HepG2 (cell line): ENCODE results near the gene GUK1. TPM values are rescaled to one million over a fixed set of nuclear protein-coding genes. Genes with fewer than 3 reads are reported as not detected.

Experiments used
- ARID2 ChIP-seq: sonication (generic); formaldehyde crosslinking; IDR thresholded peaks from 2 replicates; pipeline ENCODE4 v1.8.1; 2022; ENCODE audit warnings: mild to moderate bottlenecking, missing genetic modification reagents, borderline replicate concordance
- BHLHE40 ChIP-seq: IDR thresholded peaks from 2 replicates; pipeline ENCODE4 v1.6.1; 2011; ENCODE audit warnings: low read length, improper control_type of control experiment
- IRF2 ChIP-seq: IDR thresholded peaks from 2 replicates; pipeline ENCODE4 v1.6.1; 2018; ENCODE audit warnings: missing genetic modification reagents, missing compliant biosample characterization
- MED1 ChIP-seq: sonication (generic); formaldehyde crosslinking; IDR thresholded peaks from 2 replicates; pipeline ENCODE4 v1.4.0; 2020; ENCODE audit warnings: missing genetic modification reagents
- MIXL1 ChIP-seq: IDR thresholded peaks from 2 replicates; pipeline ENCODE4 v1.6.1; 2016
- MYC ChIP-seq: sonication (generic); formaldehyde crosslinking; IDR thresholded peaks from 2 replicates; pipeline ENCODE4 v1.9.0; 2021; ENCODE audit warnings: missing genetic modification reagents, borderline replicate concordance
- POGZ ChIP-seq: sonication (generic); formaldehyde crosslinking; IDR thresholded peaks from 2 replicates; pipeline ENCODE4 v1.4.0; 2020; ENCODE audit warnings: mild to moderate bottlenecking, missing genetic modification reagents
- PTBP1 ChIP-seq: fragments of 200-400 bp; formaldehyde crosslinking; IDR thresholded peaks from 2 replicates; pipeline ENCODE4 v1.6.1; 2018; ENCODE audit warnings: low read length, low read depth; ENCODE audit not compliant: poor library complexity, severe bottlenecking
- SOX5 ChIP-seq: IDR thresholded peaks from 2 replicates; pipeline ENCODE4 v1.6.1; 2016; ENCODE audit warnings: borderline replicate concordance
- SRF ChIP-seq: IDR thresholded peaks from 2 replicates; pipeline ENCODE4 v1.6.1; 2011; ENCODE audit warnings: mild to moderate bottlenecking, low read depth, low read length, moderate library complexity
- ZBTB42 ChIP-seq: sonication (generic); formaldehyde crosslinking; IDR thresholded peaks from 2 replicates; pipeline ENCODE4 v1.5.0; 2020; ENCODE audit warnings: mild to moderate bottlenecking, missing genetic modification reagents
- ZFP1 ChIP-seq: IDR thresholded peaks from 2 replicates; pipeline ENCODE4 v1.6.1; 2016
- ZFP36L1 ChIP-seq: sonication (generic); formaldehyde crosslinking; IDR thresholded peaks from 2 replicates; pipeline ENCODE4 v1.8.0; 2022; ENCODE audit warnings: mild to moderate bottlenecking, missing genetic modification reagents, moderate library complexity
- ZNF225 ChIP-seq: sonication (generic); formaldehyde crosslinking; IDR thresholded peaks from 2 replicates; pipeline ENCODE4 v1.4.0; 2020; ENCODE audit warnings: mild to moderate bottlenecking, missing genetic modification reagents
- ZNF317 ChIP-seq: sonication (generic); formaldehyde crosslinking; IDR thresholded peaks from 2 replicates; pipeline ENCODE4 v1.5.0; 2020; ENCODE audit warnings: mild to moderate bottlenecking, missing genetic modification reagents
- ZNF383 ChIP-seq: sonication (generic); formaldehyde crosslinking; IDR thresholded peaks from 2 replicates; pipeline ENCODE4 v1.4.0; 2020; ENCODE audit warnings: missing genetic modification reagents, mild to moderate bottlenecking, borderline replicate concordance
- ZNF777 ChIP-seq: sonication (generic); formaldehyde crosslinking; IDR thresholded peaks from 2 replicates; pipeline ENCODE4 v1.4.0; 2020; ENCODE audit warnings: missing genetic modification reagents
- ZNF782 ChIP-seq: sonication (generic); formaldehyde crosslinking; IDR thresholded peaks from 2 replicates; pipeline ENCODE4 v1.4.0; 2020; ENCODE audit warnings: missing genetic modification reagents, mild to moderate bottlenecking, borderline replicate concordance
- ZSCAN20 ChIP-seq: sonication (generic); formaldehyde crosslinking; IDR thresholded peaks from 2 replicates; pipeline ENCODE4 v1.4.0; 2020; ENCODE audit warnings: missing genetic modification reagents, mild to moderate bottlenecking, borderline replicate concordance
- ZSCAN25 ChIP-seq: sonication (generic); formaldehyde crosslinking; IDR thresholded peaks from 2 replicates; pipeline ENCODE4 v1.8.0; 2022; ENCODE audit warnings: mild to moderate bottlenecking, missing genetic modification reagents
- ZZZ3 ChIP-seq: sonication (generic); formaldehyde crosslinking; IDR thresholded peaks from 2 replicates; pipeline ENCODE4 v1.4.0; 2020; ENCODE audit warnings: missing genetic modification reagents, mild to moderate bottlenecking, borderline replicate concordance
- polyA plus RNA-seq, 8 experiments: library from polyadenylated mRNA; depleted of rRNA in 3 of 8; stranded (reverse) in 7 of 8; unstranded in 1 of 8; fragments of >200 nt; fragmentation: Illumina TruSeq in 4 of 8; extraction: Trizol in 4 of 8; gene quantifications; 2 replicates each; pipeline versions ENCODE4 v1.2.1 to v1.2.3, GENCODE V29; 2011 to 2016; ENCODE audit warnings: low read depth in 4 of 8, missing spikeins in 1 of 8, mixed read lengths in 1 of 8; ENCODE audit not compliant: insufficient read depth in 1 of 8
- total RNA-seq, 5 experiments: library from RNA; depleted of rRNA; stranded (reverse); fragments of >200 nt; fragmentation: Illumina TruSeq; extraction: Trizol; gene quantifications; 2 replicates each; pipeline ENCODE4 v1.2.3, GENCODE V29; 2016; ENCODE audit warnings: low read depth in 1 of 5
- TF ChIP-seq, protein P1 (sequence below): sonication (generic); formaldehyde crosslinking; IDR thresholded peaks from 2 replicates; pipeline ENCODE4 v1.4.0; 2020; ENCODE audit warnings: missing genetic modification reagents
- TF ChIP-seq, protein P2 (sequence below): sonication (generic); formaldehyde crosslinking; IDR thresholded peaks from 2 replicates; pipeline ENCODE4 v1.4.0; 2020; ENCODE audit warnings: missing genetic modification reagents
- TF ChIP-seq, protein P3 (sequence below): sonication (generic); formaldehyde crosslinking; IDR thresholded peaks from 2 replicates; pipeline ENCODE4 v1.8.0; 2022; ENCODE audit warnings: missing genetic modification reagents, low read depth, mild to moderate bottlenecking, borderline replicate concordance
- TF ChIP-seq, protein P4 (sequence below): sonication (generic); formaldehyde crosslinking; IDR thresholded peaks from 2 replicates; pipeline ENCODE4 v1.8.0; 2022; ENCODE audit warnings: mild to moderate bottlenecking, missing genetic modification reagents, moderate library complexity

The GUK1 gene
- total and polyA plus RNA-seq, 2 of the 13 experiments (the other 11 are each of a cell fraction or from before 2014, with no cell fraction given) = 116 to 154 TPM

DNA sequence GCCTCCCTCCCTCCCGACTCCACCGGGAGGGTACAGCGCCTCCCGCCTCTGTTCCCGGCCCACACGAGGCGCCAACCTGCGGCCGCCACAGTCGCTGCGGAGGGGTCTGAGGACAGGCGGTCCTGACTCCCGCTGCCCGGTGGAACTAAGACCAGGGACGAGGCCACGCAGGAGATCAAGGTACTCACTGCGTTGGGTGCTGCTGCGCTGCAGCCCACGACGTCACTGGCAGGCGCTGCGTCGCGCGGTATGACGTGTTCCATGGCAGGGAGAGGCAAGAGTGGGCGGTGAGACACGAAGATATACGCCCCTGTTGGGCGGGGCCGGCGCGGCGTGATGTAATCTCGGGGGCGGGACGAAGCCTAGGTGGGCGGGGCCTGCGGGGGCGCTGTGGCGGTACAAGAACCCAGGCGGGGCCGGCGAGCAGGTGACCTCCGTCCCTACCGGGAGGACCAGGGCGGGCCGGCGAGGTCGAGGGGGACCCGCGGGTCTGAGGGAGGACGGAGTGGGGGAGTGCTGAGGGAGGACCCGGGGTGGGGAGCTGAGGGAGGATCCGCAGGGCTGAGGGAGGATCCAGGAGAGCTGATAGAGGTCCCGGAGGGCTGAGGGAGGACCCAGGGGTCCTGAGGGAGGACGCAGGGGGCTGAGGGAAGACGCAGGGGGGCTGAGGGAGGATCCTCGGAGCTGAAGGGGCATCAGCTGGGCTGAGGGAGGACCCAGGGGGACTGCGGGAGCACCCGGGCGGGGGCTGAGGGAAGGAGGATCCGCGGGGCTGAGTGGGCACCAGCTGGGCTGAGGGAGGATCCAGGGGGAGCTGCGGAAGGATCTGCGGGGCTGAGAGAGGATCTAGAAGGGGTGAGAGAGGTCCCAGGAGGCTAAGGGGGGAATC, 30.8 kb upstream of the GUK1 start, which contains the start of gene MRPL55 (continued):
- no peak for TF ChIP-seq PTBP1
- TF ChIP-seq, protein P1, sequence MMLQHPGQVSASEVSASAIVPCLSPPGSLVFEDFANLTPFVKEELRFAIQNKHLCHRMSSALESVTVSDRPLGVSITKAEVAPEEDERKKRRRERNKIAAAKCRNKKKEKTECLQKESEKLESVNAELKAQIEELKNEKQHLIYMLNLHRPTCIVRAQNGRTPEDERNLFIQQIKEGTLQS = peak; percentile 68
- TF ChIP-seq MIXL1 (CRISPR knock-in tag) = 0 out of 2 replicates have a peak, but pooled peaks have one; percentile 29
- peak; percentile 81 for TF ChIP-seq MYC
- peak; percentile 78 for TF ChIP-seq ZNF225
- TF ChIP-seq ZSCAN20 (CRISPR knock-in tag) = no peak
- TF ChIP-seq, protein P2, sequence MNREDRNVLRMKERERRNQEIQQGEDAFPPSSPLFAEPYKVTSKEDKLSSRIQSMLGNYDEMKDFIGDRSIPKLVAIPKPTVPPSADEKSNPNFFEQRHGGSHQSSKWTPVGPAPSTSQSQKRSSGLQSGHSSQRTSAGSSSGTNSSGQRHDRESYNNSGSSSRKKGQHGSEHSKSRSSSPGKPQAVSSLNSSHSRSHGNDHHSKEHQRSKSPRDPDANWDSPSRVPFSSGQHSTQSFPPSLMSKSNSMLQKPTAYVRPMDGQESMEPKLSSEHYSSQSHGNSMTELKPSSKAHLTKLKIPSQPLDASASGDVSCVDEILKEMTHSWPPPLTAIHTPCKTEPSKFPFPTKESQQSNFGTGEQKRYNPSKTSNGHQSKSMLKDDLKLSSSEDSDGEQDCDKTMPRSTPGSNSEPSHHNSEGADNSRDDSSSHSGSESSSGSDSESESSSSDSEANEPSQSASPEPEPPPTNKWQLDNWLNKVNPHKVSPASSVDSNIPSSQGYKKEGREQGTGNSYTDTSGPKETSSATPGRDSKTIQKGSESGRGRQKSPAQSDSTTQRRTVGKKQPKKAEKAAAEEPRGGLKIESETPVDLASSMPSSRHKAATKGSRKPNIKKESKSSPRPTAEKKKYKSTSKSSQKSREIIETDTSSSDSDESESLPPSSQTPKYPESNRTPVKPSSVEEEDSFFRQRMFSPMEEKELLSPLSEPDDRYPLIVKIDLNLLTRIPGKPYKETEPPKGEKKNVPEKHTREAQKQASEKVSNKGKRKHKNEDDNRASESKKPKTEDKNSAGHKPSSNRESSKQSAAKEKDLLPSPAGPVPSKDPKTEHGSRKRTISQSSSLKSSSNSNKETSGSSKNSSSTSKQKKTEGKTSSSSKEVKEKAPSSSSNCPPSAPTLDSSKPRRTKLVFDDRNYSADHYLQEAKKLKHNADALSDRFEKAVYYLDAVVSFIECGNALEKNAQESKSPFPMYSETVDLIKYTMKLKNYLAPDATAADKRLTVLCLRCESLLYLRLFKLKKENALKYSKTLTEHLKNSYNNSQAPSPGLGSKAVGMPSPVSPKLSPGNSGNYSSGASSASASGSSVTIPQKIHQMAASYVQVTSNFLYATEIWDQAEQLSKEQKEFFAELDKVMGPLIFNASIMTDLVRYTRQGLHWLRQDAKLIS = no peak
- TF ChIP-seq, protein P3, sequence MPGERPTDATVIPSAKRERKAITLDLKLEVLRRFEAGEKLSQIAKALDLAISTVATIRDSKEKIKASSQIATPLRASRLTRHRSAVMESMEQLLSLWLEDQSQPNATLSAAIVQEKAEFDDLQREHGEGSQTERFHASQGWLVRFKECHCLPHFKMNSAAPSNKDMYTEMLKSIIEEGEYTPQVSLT = no peak
- TF ChIP-seq SRF = peak; percentile 74; the same call in 1 of the 2 replicates
- 0 out of 2 replicates have a peak, but pooled peaks have one; percentile 85 for TF ChIP-seq ZFP36L1 (CRISPR knock-in tag)
- TF ChIP-seq ZNF777 = no peak
- peak; percentile 96 for TF ChIP-seq POGZ (CRISPR knock-in tag)
- TF ChIP-seq ZNF317 (CRISPR knock-in tag) = no peak; the same call in 1 of the 2 replicates
- TF ChIP-seq BHLHE40 = no peak; the same call in 1 of the 2 replicates
- TF ChIP-seq ARID2 = no peak
- 0 out of 2 replicates have a peak, but pooled peaks have one; percentile 74 for TF ChIP-seq ZNF383 (CRISPR knock-in tag)
- TF ChIP-seq SOX5 (CRISPR knock-in tag) = peak; percentile 54; the same call in 1 of the 2 replicates
- TF ChIP-seq ZSCAN25 (CRISPR knock-in tag) = peak; percentile 85; the same call in 1 of the 2 replicates
- TF ChIP-seq, protein P4, sequence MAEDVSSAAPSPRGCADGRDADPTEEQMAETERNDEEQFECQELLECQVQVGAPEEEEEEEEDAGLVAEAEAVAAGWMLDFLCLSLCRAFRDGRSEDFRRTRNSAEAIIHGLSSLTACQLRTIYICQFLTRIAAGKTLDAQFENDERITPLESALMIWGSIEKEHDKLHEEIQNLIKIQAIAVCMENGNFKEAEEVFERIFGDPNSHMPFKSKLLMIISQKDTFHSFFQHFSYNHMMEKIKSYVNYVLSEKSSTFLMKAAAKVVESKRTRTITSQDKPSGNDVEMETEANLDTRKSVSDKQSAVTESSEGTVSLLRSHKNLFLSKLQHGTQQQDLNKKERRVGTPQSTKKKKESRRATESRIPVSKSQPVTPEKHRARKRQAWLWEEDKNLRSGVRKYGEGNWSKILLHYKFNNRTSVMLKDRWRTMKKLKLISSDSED = no peak
- peak; percentile 95 for TF ChIP-seq IRF2 (CRISPR knock-in tag)
- no peak; the same call in 1 of the 2 replicates for TF ChIP-seq ZZZ3 (CRISPR knock-in tag)
- peak; percentile 17; the same call in 1 of the 2 replicates for TF ChIP-seq ZNF782 (CRISPR knock-in tag)
- peak; percentile 60; the same call in 1 of the 2 replicates for TF ChIP-seq ZBTB42 (CRISPR knock-in tag)
- peak; percentile 56; the same call in 1 of the 2 replicates for TF ChIP-seq ZFP1 (CRISPR knock-in tag)
- TF ChIP-seq MED1 (CRISPR knock-in tag) = peak; percentile 90
